Measurements from ENCODE around the gene GOLGA8T.
"Not testable (repeated sequence)": the region's sequence is repeated elsewhere in the genome, so short reads cannot be mapped to it uniquely, and the experiment has no call there.

Gene GOLGA8T

DNA sequence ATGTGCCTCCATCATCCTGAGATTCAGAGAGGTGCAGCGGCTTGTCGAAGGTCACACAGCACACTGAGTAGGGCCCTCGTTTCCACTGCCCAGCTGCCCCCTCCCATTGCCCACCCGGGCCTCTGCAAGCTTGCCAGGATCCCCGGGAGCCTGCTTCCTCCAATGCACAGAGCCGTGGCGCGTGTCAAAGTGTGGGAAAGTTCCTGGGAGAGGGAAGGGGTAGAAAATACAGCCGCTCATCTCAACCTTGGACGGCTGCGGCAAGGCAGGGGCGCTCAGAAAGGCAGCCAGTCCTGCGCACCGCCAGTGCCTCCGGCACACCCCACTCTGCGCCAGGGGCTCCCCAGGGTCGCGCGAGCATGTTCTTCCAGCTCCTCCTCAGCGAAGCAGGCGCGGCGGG, 56.3 kb downstream of the GOLGA8T start:
- not testable (repeated sequence) for DNase-seq (ENCODE audit: low spot score)

DNA sequence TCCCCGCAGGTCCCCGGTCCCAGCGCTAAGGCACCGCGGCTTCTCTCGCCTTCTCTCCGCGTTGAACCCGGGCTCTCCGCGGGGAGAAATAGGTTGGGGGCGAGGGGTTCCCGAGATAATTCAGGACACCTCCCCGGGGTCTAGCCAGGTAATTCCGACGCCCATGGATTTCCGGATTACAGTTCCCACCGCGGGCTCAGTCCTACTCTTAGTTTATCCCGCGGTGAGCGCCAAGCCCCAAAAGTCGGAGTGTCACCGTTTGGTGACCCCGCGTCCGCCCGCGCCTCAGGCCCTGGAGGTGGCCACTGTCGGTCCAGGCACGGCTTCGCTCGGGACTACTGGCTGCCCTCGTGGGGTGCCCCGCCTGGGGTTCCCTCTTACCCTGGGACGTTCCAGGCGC, 56.8 kb downstream of the GOLGA8T start:
- DNase-seq (ENCODE audit: low spot score) = not testable (repeated sequence)

DNA sequence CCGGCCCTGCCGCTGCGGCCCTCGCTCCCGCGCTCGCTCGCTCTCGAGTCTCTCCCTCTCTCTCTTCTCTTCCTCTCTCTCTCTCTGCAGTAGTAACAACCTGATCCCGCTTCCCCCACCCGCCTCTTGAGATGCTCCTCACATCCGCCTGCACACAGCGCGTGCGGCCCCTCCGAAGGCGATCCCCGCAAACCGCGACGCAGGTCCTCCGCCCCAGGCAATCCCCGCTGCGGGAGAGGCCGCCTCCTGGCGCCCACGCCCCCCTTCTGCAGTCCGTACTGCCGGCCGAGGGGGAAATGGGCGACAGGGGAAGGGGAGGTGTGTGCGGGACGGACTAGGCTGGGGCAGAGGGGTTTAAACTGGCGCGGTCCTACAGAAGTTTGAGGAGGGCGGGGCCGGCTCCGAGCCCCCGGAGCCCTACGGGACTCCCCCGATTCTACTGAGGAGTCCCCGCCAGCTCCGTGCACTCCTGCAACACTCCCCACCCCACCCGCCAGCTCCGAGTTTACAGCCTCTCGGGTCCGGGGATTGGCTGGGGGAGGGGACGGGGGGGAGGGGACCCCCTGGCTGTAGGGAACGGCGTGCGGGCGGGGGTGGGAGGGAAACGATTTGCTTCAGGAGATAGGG, 57.4 kb downstream of the GOLGA8T start:
- DNase-seq (ENCODE audit: low spot score) = not testable (repeated sequence)

DNA sequence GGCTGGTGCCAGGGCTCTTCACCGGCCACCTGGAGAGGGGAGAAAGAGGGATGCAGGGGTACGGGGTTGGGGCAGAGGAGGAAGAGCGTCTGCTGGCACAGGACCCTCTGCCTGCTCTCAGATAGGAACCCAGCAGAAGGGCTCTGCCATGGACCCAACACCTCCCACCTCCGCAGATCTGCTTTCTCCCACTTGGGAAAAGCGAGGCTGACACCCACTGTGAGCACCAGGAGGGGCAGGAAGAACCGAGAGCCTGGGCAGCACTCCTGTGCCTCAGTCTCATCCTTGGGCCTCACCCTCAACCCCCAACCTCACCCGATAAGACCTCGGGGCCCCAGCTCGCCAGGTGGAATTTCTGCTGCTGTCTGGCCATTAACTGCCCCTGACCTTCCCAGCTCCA, 58.0 kb downstream of the GOLGA8T start:
- not testable (repeated sequence) for DNase-seq (ENCODE audit: low spot score)

Measured in hematopoietic multipotent progenitor cell treated with erythropoietin and hydrocortisone succinate and interleukin-3 and kit ligand, for 17 days (in vitro differentiated cells).